T-helper 1 cell treated with Interleukin-12 subunit alpha and Interleukin-12 subunit beta and Interleukin-4 antibody, amounts not matched to agents 30 ng/mL and 1 ng/mL, for 36 hours (primary cell): ENCODE data around the gene ITGB6. TPM values are rescaled to one million over a fixed set of nuclear protein-coding genes. Genes with fewer than 3 reads are reported as not detected.

Experiments
- intact Hi-C: fragments of 100-400 bp; cut with micrococcal nuclease; formaldehyde crosslinking; loops from one replicate; pipeline ENCODE4 v1.15.1; 2024
- total RNA-seq: library from RNA; stranded (reverse); gene quantifications from 2 replicates; pipeline ENCODE4 v1.2.3, GENCODE V29; 2022

The ITGB6 gene
- total RNA-seq, 1 donor from 2014 or later: not detected

DNA sequence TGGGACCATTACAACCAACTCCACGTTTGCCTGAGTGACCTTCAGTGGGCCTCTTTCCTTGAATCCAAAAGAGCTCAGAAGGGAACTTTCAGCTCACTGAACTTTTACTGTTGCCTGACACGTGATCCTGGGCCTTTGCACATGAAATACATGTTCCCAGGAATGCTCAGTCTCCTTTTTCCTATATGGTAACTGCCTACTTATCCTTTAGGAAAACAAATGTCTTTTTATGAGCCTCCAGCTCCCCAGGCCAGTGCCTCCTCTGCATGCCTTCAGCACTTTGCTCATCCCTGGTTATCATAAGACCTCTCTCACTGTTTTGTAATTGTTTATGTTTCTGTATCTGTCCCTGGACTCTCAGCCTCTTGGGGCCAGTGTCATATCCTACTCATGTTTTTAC is 142.7 kb downstream of the ITGB6 start:
- intact Hi-C loops: no loop called here

- intact Hi-C loops: no loop called here
Observed at GRCh38 chr2:160055726-160056108, 144.4 kb downstream of the ITGB6 start.

DNA sequence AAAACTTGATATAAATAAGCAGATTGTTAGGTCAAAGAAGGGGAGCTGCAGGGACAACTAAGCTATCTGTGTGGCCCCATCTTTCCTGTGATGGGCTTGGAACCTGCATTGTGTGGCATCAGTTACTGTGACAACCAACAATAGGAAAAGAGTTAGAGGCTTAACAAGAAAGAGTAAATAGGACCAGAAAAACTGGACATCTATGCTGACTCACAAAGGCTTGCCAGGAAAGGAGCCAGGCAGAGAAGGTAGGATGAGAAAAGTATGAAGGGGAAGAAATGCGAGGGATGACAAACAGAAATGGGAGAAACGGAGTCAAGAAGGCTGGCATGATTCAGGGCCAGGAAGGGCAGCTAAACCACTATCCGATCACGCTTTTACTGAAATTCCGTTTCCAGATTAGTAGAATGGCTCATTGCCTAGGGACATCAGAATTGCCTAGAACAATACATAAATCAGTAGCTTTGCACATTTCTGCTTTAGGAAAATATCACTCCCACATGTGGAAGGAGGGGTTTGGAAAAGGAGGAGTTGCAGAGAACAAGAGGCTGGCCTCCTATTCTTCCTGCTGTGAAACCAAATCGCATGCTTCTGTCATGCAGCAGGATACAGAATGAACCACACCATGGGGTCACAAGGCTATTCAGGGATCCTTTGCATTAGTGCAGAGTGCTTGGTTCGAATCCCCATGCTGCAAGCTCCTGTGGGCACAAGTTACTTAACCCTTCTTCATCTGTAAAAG is 144.9 kb downstream of the ITGB6 start:
- intact Hi-C loops: no loop called here

DNA sequence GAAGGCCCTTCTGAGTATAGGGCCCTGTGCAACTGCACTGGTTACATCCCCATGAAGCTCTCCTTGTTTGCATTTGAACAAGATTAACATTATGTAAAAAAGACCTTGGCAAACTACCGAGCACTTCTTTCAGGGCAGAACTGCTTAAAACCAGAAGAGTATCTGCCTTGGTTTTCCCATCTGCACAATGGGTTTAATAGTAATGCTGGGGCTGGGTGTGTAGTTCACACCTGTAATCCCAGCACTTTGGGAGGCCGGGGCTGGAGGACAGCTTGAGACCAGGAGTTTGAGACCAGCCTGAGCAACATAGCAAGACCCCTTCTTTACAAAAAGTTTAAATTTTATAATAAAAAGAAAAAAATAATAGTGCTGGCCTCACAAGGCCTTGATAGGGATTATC is 146.1 kb downstream of the ITGB6 start:
- intact Hi-C loops: no loop called here

DNA sequence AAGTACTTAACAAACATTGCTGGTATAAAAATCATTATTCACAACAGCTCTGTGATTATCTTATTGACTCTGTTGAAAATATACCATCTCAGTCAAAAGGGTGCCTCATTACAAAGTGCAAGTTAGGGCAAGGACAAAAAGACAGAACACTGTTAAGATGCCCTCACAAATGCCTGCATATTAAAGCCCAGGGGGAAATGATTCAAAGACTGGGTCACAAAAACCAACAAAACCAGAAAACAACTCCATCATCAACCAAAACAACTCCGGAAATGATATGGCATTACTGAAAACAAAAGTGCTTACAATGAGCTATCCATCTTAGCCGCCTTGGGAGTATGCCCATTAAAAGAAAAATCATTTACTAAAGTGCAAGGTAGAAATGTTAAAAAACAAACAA is 147.5 kb downstream of the ITGB6 start:
- intact Hi-C loops: no loop called here

GRCh38 chr2:160051371-160051800 is 148.7 kb downstream of the ITGB6 start:
- intact Hi-C loops: no loop called here

GRCh38 chr2:160050147-160050546 is 149.9 kb downstream of the ITGB6 start:
- intact Hi-C loops: no loop called here

Other genes with a start within 250 kb of the ITGB6 start
- gene PLA2R1, start 137.7 kb downstream of the ITGB6 start, total RNA-seq: not detected in 2 replicates